B cell (primary cell): ENCODE data around the gene COX14. TPM values are rescaled to one million over a fixed set of nuclear protein-coding genes. Genes with fewer than 3 reads are reported as not detected.
A peak's percentile ranks its signal among the peaks of the same experiment; 100 is the strongest.

ENCODE experiments used
- ATAC-seq: fragments of 200-7000 bp; cut with Tn5 transposase; one replicate; pipeline ENCODE4 v1.10.0; 2021; ENCODE audit warnings: low read depth, mild to moderate bottlenecking, moderate number of reproducible peaks, moderate library complexity
- CTCF ChIA-PET: fragments of 350-600 bp; sonication (Branson Sonifier 250); formaldehyde crosslinking; loops from one replicate; lab custom pipeline; 2021; ENCODE audit warnings: antibody characterized with exemption, inconsistent platforms; lab: Charles Lee
- POLR2A ChIA-PET: fragments of 350-600 bp; sonication (Branson Sonifier 250); formaldehyde crosslinking; loops from one replicate; lab custom pipeline; 2021; ENCODE audit warnings: antibody characterized with exemption; lab: Charles Lee
- DNase-seq: peaks from one replicate; pipeline ENCODE4 v3.0.0; 2013
- H2AFZ ChIP-seq: 2 replicates; pipeline ENCODE4 v1.6.1; 2012; ENCODE audit warnings: mild to moderate bottlenecking, low read depth, low read length; ENCODE audit not compliant: insufficient read depth, poor library complexity, severe bottlenecking
- H3K27ac ChIP-seq, 2 donors: 1 replicate in 1 of 2; 2 replicates in 1 of 2; pipeline ENCODE4 v1.5.1; 2012 to 2013; ENCODE audit warnings: low read length in 2 of 2, mild to moderate bottlenecking in 2 of 2, moderate library complexity in 1 of 2
- H3K27me3 ChIP-seq, 4 experiments: fragments of 200-600 bp in 1 of 4; sonication (generic) in 1 of 4; replicated peaks in 1 of 4; 1 replicate in 2 of 4; 2 replicates in 2 of 4; pipeline versions ENCODE4 v1.6.1 to v1.7.0; 2013 to 2016; ENCODE audit warnings: low read length in 3 of 4, mild to moderate bottlenecking in 2 of 4, mixed read lengths in 1 of 4, moderate library complexity in 1 of 4; ENCODE audit not compliant: insufficient read depth in 4 of 4, control insufficient read depth in 3 of 4; ENCODE audit errors: control extremely low read depth in 1 of 4
- H3K36me3 ChIP-seq, 2 experiments: replicated peaks in 1 of 2; 1 replicate in 1 of 2; 2 replicates in 1 of 2; pipeline versions ENCODE4 v1.6.1 to v1.7.1; 2013; ENCODE audit warnings: low read length in 1 of 2; ENCODE audit not compliant: insufficient read depth in 2 of 2, control insufficient read depth in 1 of 2; ENCODE audit errors: control extremely low read depth in 1 of 2, extremely low read depth in 1 of 2
- H3K4me1 ChIP-seq, 2 donors: fragments of 200-600 bp in 1 of 2; sonication (generic) in 1 of 2; 1 replicate in 1 of 2; 2 replicates in 1 of 2; pipeline versions ENCODE4 v1.5.1 to v1.6.1; 2013 to 2017; ENCODE audit warnings: low read length in 2 of 2; ENCODE audit not compliant: control insufficient read depth in 2 of 2, insufficient read depth in 2 of 2
- H3K4me2 ChIP-seq: replicated peaks from 2 replicates; pipeline ENCODE3; 2012; ENCODE audit warnings: mild to moderate bottlenecking, low read depth, low read length; ENCODE audit not compliant: poor library complexity, severe bottlenecking
- H3K4me3 ChIP-seq, 5 experiments: fragments of 200-600 bp in 1 of 5; sonication (generic) in 1 of 5; 1 replicate in 3 of 5; 2 replicates in 2 of 5; pipeline versions ENCODE4 v1.5.1 to v1.7.0; 2011 to 2016; ENCODE audit warnings: low read length in 4 of 5, mild to moderate bottlenecking in 4 of 5, low read depth in 2 of 5, control low read depth in 1 of 5, moderate library complexity in 1 of 5; ENCODE audit not compliant: insufficient read depth in 1 of 5; ENCODE audit errors: control extremely low read depth in 1 of 5, extremely low read depth in 1 of 5
- H3K79me2 ChIP-seq: fragments of 200-600 bp; sonication (generic); one replicate; pipeline ENCODE4 v1.6.0; 2016; ENCODE audit warnings: low read length; ENCODE audit not compliant: control insufficient read depth, insufficient read depth
- H3K9ac ChIP-seq: fragments of 200-600 bp; sonication (generic); 2 replicates; pipeline ENCODE4 v1.6.1; 2017; ENCODE audit warnings: mild to moderate bottlenecking, low read length, moderate library complexity
- H3K9me3 ChIP-seq, 3 donors: one replicate each; pipeline versions ENCODE4 v1.6.1 to v1.7.1; 2013; ENCODE audit warnings: low read length in 2 of 3; ENCODE audit not compliant: control insufficient read depth in 2 of 3, insufficient read depth in 1 of 3; ENCODE audit errors: control extremely low read depth in 1 of 3
- H4K20me1 ChIP-seq: 2 replicates; pipeline ENCODE4 v1.6.0; 2012; ENCODE audit warnings: mild to moderate bottlenecking, low read length; ENCODE audit not compliant: insufficient read depth, control insufficient read depth, poor library complexity, severe bottlenecking
- H3K27ac Mint-ChIP-seq: one replicate; pipeline ENCODE4 v1.8.0; 2021; ENCODE audit warnings: mixed read lengths
- H3K27me3 Mint-ChIP-seq: one replicate; pipeline ENCODE4 v1.8.0; 2021; ENCODE audit warnings: mixed read lengths
- H3K4me1 Mint-ChIP-seq: one replicate; pipeline ENCODE4 v1.8.0; 2021; ENCODE audit warnings: mixed read lengths
- H3K4me3 Mint-ChIP-seq: one replicate; pipeline ENCODE4 v1.8.0; 2021; ENCODE audit warnings: mixed read lengths
- H3K9me3 Mint-ChIP-seq: one replicate; pipeline ENCODE4 v1.8.0; 2022; ENCODE audit warnings: mixed read lengths; ENCODE audit not compliant: insufficient read depth
- CTCF ChIP-seq: fragments of 200-600 bp; IDR thresholded peaks from one replicate; pipeline ENCODE4 v1.8.0; 2022; ENCODE audit warnings: antibody characterized with exemption, mild to moderate bottlenecking
- EZH2 ChIP-seq: IDR thresholded peaks from 2 replicates; pipeline ENCODE4 v1.6.1; 2012; ENCODE audit warnings: borderline replicate concordance, low read depth, mild to moderate bottlenecking, moderate library complexity, low read length; ENCODE audit not compliant: insufficient read depth, poor library complexity, severe bottlenecking
- WGBS: methylation state at CpG from one replicate; pipeline ENCODE4 v1.1.5; 2013; ENCODE audit warnings: missing lambda C conversion rate; ENCODE audit not compliant: insufficient coverage; 5-methylcytosine and 5-hydroxymethylcytosine counted together
- intact Hi-C: fragments of 100-400 bp; cut with micrococcal nuclease; formaldehyde crosslinking; loops from one replicate; pipeline ENCODE4 v1.10.0; 2022
- polyA plus RNA-seq: library from polyadenylated mRNA; depleted of rRNA; stranded (reverse); fragments of >200 nt; gene quantifications from 2 replicates; pipeline ENCODE4 v1.2.3, GENCODE V29; 2012
- total RNA-seq, 2 donors: library from RNA; stranded (reverse); fragments of 120-200 nt in 1 of 2; gene quantifications; 1 replicate in 1 of 2; 2 replicates in 1 of 2; pipeline versions ENCODE4 v1.2.3 to v1.2.4, GENCODE V29; 2013 to 2022

Gene COX14
- total and polyA plus RNA-seq, 2 donors (not counting 1 experiment from before 2014, with no cell fraction given): 31.8 to 60.4 TPM

GRCh38 chr12:50156641-50157040 lies 44.6 kb downstream of the COX14 start:
- Mint-ChIP-seq H3K9me3 (no peaks in the 10 kb centered on the region), H3K4me1 (peaks cover 7% of the 10 kb centered on the region), H3K27me3 (no peaks in the 10 kb centered on the region), H3K27ac (no peak overlapping the region), H3K4me3 (no peak overlapping the region)
- Histone ChIP-seq H2AFZ (no peak overlapping the region), H3K9ac (no peak overlapping the region), H3K36me3 (peaks cover 2 to 3% of the 10 kb centered on the region in 2 experiments), H4K20me1 (peaks cover 2% of the 10 kb centered on the region), H3K4me2 (no peak overlapping the region), H3K9me3 (no peaks in the 10 kb centered on the region), H3K27me3 (no peaks in the 10 kb centered on the region), H3K4me1 (no peaks in the 10 kb centered on the region), H3K27ac (no peak overlapping the region), H3K79me2 (peaks cover 67% of the 10 kb centered on the region), H3K4me3 (no peak overlapping the region)
- ChIA-PET CTCF (interaction anchor here (0.9 to 1.4 kb wide), 5 partner anchors 11 to 69 kb away, joined by 3 to 5 read pairs (median 3); partner anchors contain the start of gene CERS5), POLR2A (no interaction called here)
- intact Hi-C loops: no loop called here
- DNase-seq (no peak), ATAC-seq (no peak)
- TF ChIP-seq CTCF (no peak), EZH2 (no peak)

GRCh38 chr12:50157259-50157658 lies 45.2 kb downstream of the COX14 start:
- no peaks in the 10 kb centered on the region for H3K4me1 ChIP-seq
- ATAC-seq (no peak), DNase-seq (no peak)
- peaks cover 72% of the 10 kb centered on the region for H3K79me2 ChIP-seq
- H3K9me3 ChIP-seq: no peaks in the 10 kb centered on the region
- WGBS: no CpG with 5 or more reads among the region's 2 CpGs
- H2AFZ ChIP-seq: no peak overlapping the region
- peaks cover 2 to 3% of the 10 kb centered on the region in 2 experiments for H3K36me3 ChIP-seq
- intact Hi-C loops: no loop called here
- H3K27me3 Mint-ChIP-seq: no peaks in the 10 kb centered on the region
- no peaks in the 10 kb centered on the region for H3K9me3 Mint-ChIP-seq
- H3K27me3 ChIP-seq: no peaks in the 10 kb centered on the region
- peaks cover 7% of the 10 kb centered on the region for H3K4me1 Mint-ChIP-seq
- H3K9ac ChIP-seq: no peak overlapping the region
- H3K4me2 ChIP-seq: no peak overlapping the region
- ChIA-PET CTCF (interaction anchor here (0.9 to 1.2 kb wide), 3 partner anchors 47 to 69 kb away, joined by 3 to 5 read pairs (median 3); no protein-coding TSS in a partner anchor), POLR2A (no interaction called here)
- no peak overlapping the region for H3K27ac ChIP-seq
- peak overlapping the region; percentile 8 for H3K27ac Mint-ChIP-seq
- no peak for TF ChIP-seq EZH2
- no peak for TF ChIP-seq CTCF
- H3K4me3 Mint-ChIP-seq: no peak overlapping the region
- H3K4me3 ChIP-seq: no peak overlapping the region
- H4K20me1 ChIP-seq: no peaks in the 10 kb centered on the region
